IMR-90 (cell line): ENCODE data around the gene RNF186. TPM values are rescaled to one million over a fixed set of nuclear protein-coding genes. Genes with fewer than 3 reads are reported as not detected.

Source experiments
- ATAC-seq: fragments of 200-7000 bp; cut with Tn5 transposase; 2 replicates; pipeline ENCODE4 v1.9.1; 2020; ENCODE audit warnings: low read depth, mild to moderate bottlenecking, moderate library complexity
- BruUV-seq: library from RNA; stranded (reverse); fragments of 400-500 nt; replicated peaks from 2 replicates; lab custom pipeline; 2021; lab: Mats Ljungman, UMichigan
- CTCF ChIA-PET: fragments of 300-600 bp; formaldehyde crosslinking; extraction: SDS; loops from one replicate; lab custom pipeline; 2021; ENCODE audit warnings: antibody characterized with exemption; lab: Yijun Ruan, JAX
- POLR2A ChIA-PET: fragments of 300-600 bp; sonication (Branson Sonifier 250); formaldehyde crosslinking; loops from one replicate; lab custom pipeline; 2022; ENCODE audit warnings: antibody characterized with exemption; ENCODE audit not compliant: unreplicated experiment; lab: Charles Lee
- DNase-seq: peaks from one replicate; pipeline ENCODE4 v3.0.0; 2013
- H2AFZ ChIP-seq: replicated peaks from 2 replicates; pipeline ENCODE3; 2013; ENCODE audit warnings: low read length, mild to moderate bottlenecking; ENCODE audit not compliant: poor library complexity
- H2AK5ac ChIP-seq: 2 replicates; pipeline ENCODE4 v1.6.1; 2013; ENCODE audit warnings: low read depth, low read length, inconsistent platforms
- H2AK9ac ChIP-seq: replicated peaks from 2 replicates; pipeline ENCODE3; 2013; ENCODE audit warnings: mild to moderate bottlenecking, low read depth, low read length, moderate library complexity; ENCODE audit not compliant: poor library complexity
- H2BK120ac ChIP-seq: 2 replicates; pipeline ENCODE4 v1.6.1; 2013; ENCODE audit warnings: low read depth, low read length, inconsistent platforms
- H2BK15ac ChIP-seq: 3 replicates; pipeline ENCODE4 v1.6.1; 2013; ENCODE audit warnings: low read depth, low read length, inconsistent platforms
- H2BK20ac ChIP-seq: 2 replicates; pipeline ENCODE4 v1.6.1; 2013; ENCODE audit warnings: low read depth, mild to moderate bottlenecking, inconsistent platforms, low read length, moderate library complexity
- H2BK5ac ChIP-seq: 2 replicates; pipeline ENCODE4 v1.6.1; 2013; ENCODE audit warnings: mild to moderate bottlenecking, low read depth, low read length, inconsistent platforms; ENCODE audit not compliant: poor library complexity, severe bottlenecking
- H3K14ac ChIP-seq: replicated peaks from 2 replicates; pipeline ENCODE4 v1.6.1; 2013; ENCODE audit warnings: low read depth, low read length, inconsistent platforms
- H3K18ac ChIP-seq: 2 replicates; pipeline ENCODE4 v1.6.1; 2013; ENCODE audit warnings: low read depth, low read length, control low read depth
- H3K23ac ChIP-seq: 2 replicates; pipeline ENCODE4 v1.6.1; 2013; ENCODE audit warnings: low read depth, low read length, inconsistent platforms
- H3K27ac ChIP-seq: 2 replicates; pipeline ENCODE4 v1.5.1; 2013; ENCODE audit warnings: mild to moderate bottlenecking, control low read depth, low read length; ENCODE audit not compliant: insufficient read depth
- H3K27me3 ChIP-seq: 2 replicates; pipeline ENCODE4 v1.6.1; 2013; ENCODE audit warnings: low read length; ENCODE audit not compliant: control insufficient read depth, insufficient read depth
- H3K36me3 ChIP-seq: 2 replicates; pipeline ENCODE4 v1.6.1; 2013; ENCODE audit warnings: low read length, mixed read lengths; ENCODE audit not compliant: control insufficient read depth, insufficient read depth
- H3K4ac ChIP-seq: 2 replicates; pipeline ENCODE4 v1.6.1; 2013; ENCODE audit warnings: low read depth, low read length, inconsistent platforms
- H3K4me1 ChIP-seq: 2 replicates; pipeline ENCODE4 v1.6.1; 2013; ENCODE audit warnings: low read length, mixed read lengths; ENCODE audit not compliant: control insufficient read depth, insufficient read depth
- H3K4me2 ChIP-seq: 2 replicates; pipeline ENCODE4 v1.6.1; 2013; ENCODE audit warnings: low read depth, mild to moderate bottlenecking, control low read depth, low read length, moderate library complexity
- H3K4me3 ChIP-seq: 2 replicates; pipeline ENCODE4 v1.5.1; 2013; ENCODE audit warnings: low read depth, mild to moderate bottlenecking, control low read depth, low read length, moderate library complexity; ENCODE audit not compliant: insufficient read depth
- H3K56ac ChIP-seq: 2 replicates; pipeline ENCODE4 v1.6.1; 2013; ENCODE audit warnings: low read length, inconsistent platforms; ENCODE audit not compliant: insufficient read depth; ENCODE audit errors: extremely low read depth
- H3K79me1 ChIP-seq, 2 experiments: 2 replicates each; pipeline ENCODE4 v1.6.1; 2013; ENCODE audit warnings: low read length in 2 of 2, inconsistent platforms in 1 of 2, low read depth in 1 of 2
- H3K9ac ChIP-seq: 2 replicates; pipeline ENCODE4 v1.6.1; 2013; ENCODE audit warnings: low read depth, low read length, control low read depth
- H3K9me1 ChIP-seq: 2 replicates; pipeline ENCODE4 v1.6.1; 2013; ENCODE audit warnings: low read length, inconsistent platforms; ENCODE audit not compliant: insufficient read depth
- H3K9me3 ChIP-seq: 2 replicates; pipeline ENCODE4 v1.6.1; 2013; ENCODE audit warnings: low read length; ENCODE audit not compliant: control insufficient read depth, insufficient read depth
- H4K20me1 ChIP-seq: 2 replicates; pipeline ENCODE4 v1.6.1; 2013; ENCODE audit warnings: low read length, inconsistent platforms; ENCODE audit not compliant: insufficient read depth
- H4K5ac ChIP-seq: 2 replicates; pipeline ENCODE4 v1.6.1; 2013; ENCODE audit warnings: mild to moderate bottlenecking, low read depth, low read length, control low read depth
- H4K8ac ChIP-seq, 2 experiments: 2 replicates each; pipeline ENCODE4 v1.6.1; 2013; ENCODE audit warnings: low read depth in 2 of 2, low read length in 2 of 2, control low read depth in 1 of 2, inconsistent platforms in 1 of 2
- H4K91ac ChIP-seq: 2 replicates; pipeline ENCODE4 v1.6.1; 2013; ENCODE audit warnings: low read depth, low read length, inconsistent platforms; ENCODE audit not compliant: insufficient read depth
- BHLHE40 ChIP-seq: fragments of 150-350 bp; IDR thresholded peaks from 2 replicates; pipeline ENCODE4 v1.6.1; 2016; ENCODE audit warnings: mild to moderate bottlenecking, low read depth, low read length
- CEBPB ChIP-seq: IDR thresholded peaks from 2 replicates; pipeline ENCODE4 v1.6.1; 2012; ENCODE audit warnings: low read depth, low read length, improper control_type of control experiment
- CHD1 ChIP-seq: IDR thresholded peaks from 2 replicates; pipeline ENCODE4 v1.6.1; 2012; ENCODE audit warnings: low read depth, low read length, improper control_type of control experiment
- MAFK ChIP-seq: IDR thresholded peaks from 2 replicates; pipeline ENCODE4 v1.6.1; 2012; ENCODE audit warnings: low read depth, low read length, improper control_type of control experiment
- MAZ ChIP-seq: IDR thresholded peaks from 2 replicates; pipeline ENCODE4 v1.6.1; 2012; ENCODE audit warnings: low read depth, mild to moderate bottlenecking, low read length, improper control_type of control experiment, moderate library complexity, borderline replicate concordance
- MXI1 ChIP-seq: IDR thresholded peaks from 2 replicates; pipeline ENCODE4 v1.6.1; 2012; ENCODE audit warnings: low read depth, mild to moderate bottlenecking, low read length, moderate library complexity, borderline replicate concordance
- NFE2L2 ChIP-seq: fragments of 150-350 bp; IDR thresholded peaks from 2 replicates; pipeline ENCODE4 v1.6.1; 2016; ENCODE audit warnings: low read depth, mild to moderate bottlenecking, low read length
- POLR2A ChIP-seq: IDR thresholded peaks from 2 replicates; pipeline ENCODE4 v1.6.1; 2012; ENCODE audit warnings: mild to moderate bottlenecking, low read depth, low read length
- RFX5 ChIP-seq: IDR thresholded peaks from 2 replicates; pipeline ENCODE4 v1.8.0; 2012; ENCODE audit warnings: low read depth, mild to moderate bottlenecking, low read length, moderate library complexity
- SMC3 ChIP-seq: fragments of 150-350 bp; IDR thresholded peaks from 2 replicates; pipeline ENCODE4 v1.6.1; 2016; ENCODE audit warnings: low read depth, mild to moderate bottlenecking, antibody characterized with exemption, low read length, moderate library complexity
- WGBS, 2 experiments: methylation state at CpG; one replicate each; pipeline versions ENCODE4 v1.1.5 to v1.1.7; 2013; ENCODE audit warnings: missing lambda C conversion rate in 2 of 2; ENCODE audit not compliant: insufficient read length in 1 of 2; ENCODE audit errors: extremely low coverage in 2 of 2; 5-methylcytosine and 5-hydroxymethylcytosine counted together
- dilution Hi-C: fragments of 300-500 bp; cut with HindIII; formaldehyde crosslinking; loops from one replicate; pipeline ENCODE4 v1.14.3; 2018; ENCODE audit warnings: low sequenced_read_pairs; ENCODE audit not compliant: unreplicated experiment
- in situ Hi-C: fragments of 300-500 bp; cut with MboI; formaldehyde crosslinking; loops from 3 replicates; pipeline ENCODE4 v1.14.3; 2019; ENCODE audit warnings: low sequenced_read_pairs, inconsistent platforms, mixed read lengths
- intact Hi-C: fragments of 100-400 bp; cut with micrococcal nuclease; formaldehyde crosslinking; loops from 2 replicates; pipeline ENCODE4 v1.10.0; 2022
- polyA plus RNA-seq, 3 experiments: library from polyadenylated mRNA; depleted of rRNA; stranded (reverse); fragments of >200 nt; gene quantifications; 2 replicates each; pipeline ENCODE4 v1.2.3, GENCODE V29; 2012; ENCODE audit warnings: low replicate concordance in 1 of 3
- total RNA-seq: library from RNA; depleted of rRNA; stranded (reverse); fragments of >200 nt; gene quantifications from 2 replicates; pipeline ENCODE4 v1.2.3, GENCODE V29; 2012
- TF ChIP-seq, protein P1 (sequence below): fragments of 150-350 bp; IDR thresholded peaks from 2 replicates; pipeline ENCODE4 v1.6.1; 2017; ENCODE audit warnings: mild to moderate bottlenecking, antibody characterized with exemption, low read length, low read depth

The RNF186 gene
- total and polyA plus RNA-seq, 2 of the 4 experiments (the other 2 are of a cell fraction), result not detected

DNA sequence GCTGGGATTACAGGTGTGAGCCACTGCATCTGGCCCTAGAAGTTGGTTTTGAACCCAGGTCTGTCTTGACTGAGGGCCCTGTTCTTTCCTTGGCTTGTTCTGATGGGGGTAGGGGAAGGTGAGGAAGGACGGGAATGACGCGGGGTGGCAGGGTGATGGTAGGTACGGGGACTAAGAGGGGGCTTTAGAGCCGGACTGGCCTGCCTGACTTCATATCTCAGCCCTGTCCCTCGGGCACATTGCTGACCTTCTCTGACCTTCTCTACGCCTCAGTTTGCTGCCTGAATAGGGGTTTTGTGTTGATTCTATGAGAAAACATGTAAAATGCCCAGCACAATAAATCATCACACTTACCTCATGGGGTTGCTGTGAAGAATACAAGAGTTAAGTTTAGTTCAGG, 6.7 kb downstream of the RNF186 start (continued):
- TF ChIP-seq, protein P1, sequence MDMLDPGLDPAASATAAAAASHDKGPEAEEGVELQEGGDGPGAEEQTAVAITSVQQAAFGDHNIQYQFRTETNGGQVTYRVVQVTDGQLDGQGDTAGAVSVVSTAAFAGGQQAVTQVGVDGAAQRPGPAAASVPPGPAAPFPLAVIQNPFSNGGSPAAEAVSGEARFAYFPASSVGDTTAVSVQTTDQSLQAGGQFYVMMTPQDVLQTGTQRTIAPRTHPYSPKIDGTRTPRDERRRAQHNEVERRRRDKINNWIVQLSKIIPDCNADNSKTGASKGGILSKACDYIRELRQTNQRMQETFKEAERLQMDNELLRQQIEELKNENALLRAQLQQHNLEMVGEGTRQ, result no peak
- no peak for TF ChIP-seq CEBPB
- no peak for TF ChIP-seq NFE2L2
- no peak for TF ChIP-seq POLR2A
- no peak for TF ChIP-seq MAZ
- TF ChIP-seq SMC3, result no peak
- TF ChIP-seq BHLHE40, result no peak
- no peak for TF ChIP-seq RFX5

DNA sequence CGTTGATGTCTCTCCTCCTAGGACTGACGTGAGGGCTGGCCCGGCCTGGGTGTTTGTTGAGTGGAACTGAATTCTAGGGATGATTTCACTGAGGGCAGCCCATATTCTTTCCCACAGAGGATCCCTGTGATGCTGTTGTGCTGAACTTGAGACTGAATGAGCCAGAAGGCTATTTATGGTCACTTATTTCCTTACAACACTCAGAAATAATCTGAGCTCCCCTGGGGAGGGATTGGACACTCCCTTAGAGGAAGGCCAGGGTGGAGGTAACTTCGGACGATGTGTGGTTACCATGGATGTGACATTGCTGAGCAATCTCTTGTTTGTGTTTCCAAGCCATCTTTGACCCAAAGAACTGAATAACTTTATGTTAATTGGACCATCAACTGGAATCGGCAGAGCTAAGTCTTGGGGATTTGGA, 10.2 kb downstream of the RNF186 start:
- no peak overlapping the region for H3K23ac ChIP-seq
- WGBS, 2 experiments, result no CpG with 5 or more reads among the region's 6 CpGs
- no peak overlapping the region for H3K27ac ChIP-seq
- H2BK5ac ChIP-seq, result no peak overlapping the region
- H3K4ac ChIP-seq, result no peak overlapping the region
- no peak overlapping the region for H4K8ac ChIP-seq
- intact Hi-C loops, result no loop called here
- no peak overlapping the region for H3K14ac ChIP-seq
- no peak overlapping the region for H3K4me3 ChIP-seq
- H3K9ac ChIP-seq, result no peak overlapping the region
- H2AFZ ChIP-seq, result no peak overlapping the region
- POLR2A ChIA-PET, result no interaction called here
- peaks cover 9% of the 10 kb centered on the region for H3K27me3 ChIP-seq
- H2BK15ac ChIP-seq, result no peak overlapping the region
- no peaks in the 10 kb centered on the region for H3K4me1 ChIP-seq
- H2AK9ac ChIP-seq, result no peak overlapping the region
- H4K91ac ChIP-seq, result no peak overlapping the region
- H2BK120ac ChIP-seq, result no peak overlapping the region
- no peaks in the 10 kb centered on the region for H3K79me1 ChIP-seq
- H2BK20ac ChIP-seq, result no peak overlapping the region
- H3K18ac ChIP-seq, result no peak overlapping the region
- H3K9me3 ChIP-seq, result no peaks in the 10 kb centered on the region
- no peak overlapping the region for H2AK5ac ChIP-seq
- 0 out of 2 replicates have a peak, but pooled peaks cover 3% of the 10 kb centered on the region for H4K20me1 ChIP-seq
- H3K36me3 ChIP-seq, result no peaks in the 10 kb centered on the region
- no peak for ATAC-seq
- in situ Hi-C loops, result no loop called here
- no peak for TF ChIP-seq POLR2A
- TF ChIP-seq MAZ, result no peak
- TF ChIP-seq SMC3, result no peak
- TF ChIP-seq, protein P1, result no peak
- no peak for TF ChIP-seq CHD1
- TF ChIP-seq MAFK, result no peak
- no peak for TF ChIP-seq BHLHE40
- TF ChIP-seq NFE2L2, result no peak
- TF ChIP-seq MXI1, result no peak
- TF ChIP-seq RFX5, result no peak
- no peak overlapping the region for H4K5ac ChIP-seq
- no peak for DNase-seq
- BruUV-seq, result no TSS peak
- dilution Hi-C loops, result no loop called here
- H3K4me2 ChIP-seq, result no peak overlapping the region
- CTCF ChIA-PET, result no interaction called here
- no peak overlapping the region for H3K56ac ChIP-seq
- H3K9me1 ChIP-seq, result peaks cover 7% of the 10 kb centered on the region; the same call in 1 of the 2 replicates
